OCI-LY3 (cell line): ENCODE data around the gene SEMA6A.

Experiments used
- EZH2phosphoT487 ChIP-seq: fragments of 200-600 bp; shearing (Covaris generic); IDR thresholded peaks from 2 replicates; pipeline ENCODE4 v1.6.1; 2018; ENCODE audit warnings: antibody characterized with exemption, mixed run types, low read depth
- TF ChIP-seq, protein P1 (sequence below): fragments of 200-600, 300-600 bp; sonication (generic); IDR thresholded peaks from 2 replicates; pipeline ENCODE4 v1.5.1; 2014; ENCODE audit warnings: antibody characterized with exemption, low read length, low read depth

GRCh38 chr5:116508835-116509234 is 65.8 kb downstream of the SEMA6A start:
- TF ChIP-seq, protein P1, sequence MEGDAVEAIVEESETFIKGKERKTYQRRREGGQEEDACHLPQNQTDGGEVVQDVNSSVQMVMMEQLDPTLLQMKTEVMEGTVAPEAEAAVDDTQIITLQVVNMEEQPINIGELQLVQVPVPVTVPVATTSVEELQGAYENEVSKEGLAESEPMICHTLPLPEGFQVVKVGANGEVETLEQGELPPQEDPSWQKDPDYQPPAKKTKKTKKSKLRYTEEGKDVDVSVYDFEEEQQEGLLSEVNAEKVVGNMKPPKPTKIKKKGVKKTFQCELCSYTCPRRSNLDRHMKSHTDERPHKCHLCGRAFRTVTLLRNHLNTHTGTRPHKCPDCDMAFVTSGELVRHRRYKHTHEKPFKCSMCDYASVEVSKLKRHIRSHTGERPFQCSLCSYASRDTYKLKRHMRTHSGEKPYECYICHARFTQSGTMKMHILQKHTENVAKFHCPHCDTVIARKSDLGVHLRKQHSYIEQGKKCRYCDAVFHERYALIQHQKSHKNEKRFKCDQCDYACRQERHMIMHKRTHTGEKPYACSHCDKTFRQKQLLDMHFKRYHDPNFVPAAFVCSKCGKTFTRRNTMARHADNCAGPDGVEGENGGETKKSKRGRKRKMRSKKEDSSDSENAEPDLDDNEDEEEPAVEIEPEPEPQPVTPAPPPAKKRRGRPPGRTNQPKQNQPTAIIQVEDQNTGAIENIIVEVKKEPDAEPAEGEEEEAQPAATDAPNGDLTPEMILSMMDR = no peak
- no peak for TF ChIP-seq EZH2phosphoT487
